SK-N-MC (cell line): ENCODE data around the gene RAB23.

Experiments used
- EZH2 ChIP-seq: fragments of 200-600 bp; sonication (generic); IDR thresholded peaks from one replicate; pipeline ENCODE4 v1.6.1; 2017; ENCODE audit warnings: antibody characterized with exemption
- FOXP2 ChIP-seq: optimal IDR thresholded peaks from 2 replicates; pipeline ENCODE3; 2011; ENCODE audit warnings: mild to moderate bottlenecking, moderate library complexity; ENCODE audit not compliant: insufficient read depth; ENCODE audit errors: extremely low read length, control extremely low read depth
- POLR2AphosphoS5 ChIP-seq: IDR thresholded peaks from 2 replicates; pipeline ENCODE4 v1.6.1; 2012; ENCODE audit warnings: mild to moderate bottlenecking, low read depth, low read length, borderline replicate concordance

- TF ChIP-seq POLR2AphosphoS5, result no peak
- TF ChIP-seq EZH2, result no peak
- TF ChIP-seq FOXP2, result no peak
Observed at GRCh38 chr6:57147401-57147800, 74.7 kb downstream of the RAB23 start.
